ENCODE measurements around the gene TRIP11. TPM values are rescaled to one million over a fixed set of nuclear protein-coding genes. Genes with fewer than 3 reads are reported as not detected.

TRIP11 gene
- total RNA-seq, 1 donor from 2014 or later: 59.5 TPM

DNA sequence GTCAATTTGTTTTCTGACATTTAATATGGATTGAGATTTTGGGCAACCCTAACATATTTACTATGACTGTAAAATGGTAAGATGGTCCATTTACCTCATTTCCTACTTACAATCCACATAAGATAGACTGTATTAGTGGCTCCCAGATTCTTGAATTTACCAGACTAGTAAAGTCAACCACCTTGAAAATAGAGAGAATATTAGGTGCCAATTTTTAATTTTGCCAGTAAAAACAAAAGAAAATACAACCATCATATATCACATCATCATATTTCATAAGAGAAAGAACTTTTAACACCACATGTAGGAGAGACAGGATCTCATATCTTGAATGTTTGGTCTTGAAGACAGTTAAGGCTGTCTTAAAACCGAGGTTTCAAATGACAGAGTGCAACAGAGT is 84.7 kb downstream of the TRIP11 start:
- peaks cover 13% of the 10 kb centered on the region for H3K27me3 Mint-ChIP-seq
- H3K36me3 Mint-ChIP-seq (ENCODE audit: low read depth): no peaks in the 10 kb centered on the region
- POLR2A ChIA-PET: no interaction called here
- CTCF ChIA-PET: no interaction called here
- intact Hi-C loops (cut with micrococcal nuclease): no loop called here
- H3K4me1 Mint-ChIP-seq: no peaks in the 10 kb centered on the region
- ATAC-seq (ENCODE audit: low read depth): no peak
- H3K4me3 Mint-ChIP-seq: no peak overlapping the region
- no peak for DNase-seq
- TF ChIP-seq, protein P1, sequence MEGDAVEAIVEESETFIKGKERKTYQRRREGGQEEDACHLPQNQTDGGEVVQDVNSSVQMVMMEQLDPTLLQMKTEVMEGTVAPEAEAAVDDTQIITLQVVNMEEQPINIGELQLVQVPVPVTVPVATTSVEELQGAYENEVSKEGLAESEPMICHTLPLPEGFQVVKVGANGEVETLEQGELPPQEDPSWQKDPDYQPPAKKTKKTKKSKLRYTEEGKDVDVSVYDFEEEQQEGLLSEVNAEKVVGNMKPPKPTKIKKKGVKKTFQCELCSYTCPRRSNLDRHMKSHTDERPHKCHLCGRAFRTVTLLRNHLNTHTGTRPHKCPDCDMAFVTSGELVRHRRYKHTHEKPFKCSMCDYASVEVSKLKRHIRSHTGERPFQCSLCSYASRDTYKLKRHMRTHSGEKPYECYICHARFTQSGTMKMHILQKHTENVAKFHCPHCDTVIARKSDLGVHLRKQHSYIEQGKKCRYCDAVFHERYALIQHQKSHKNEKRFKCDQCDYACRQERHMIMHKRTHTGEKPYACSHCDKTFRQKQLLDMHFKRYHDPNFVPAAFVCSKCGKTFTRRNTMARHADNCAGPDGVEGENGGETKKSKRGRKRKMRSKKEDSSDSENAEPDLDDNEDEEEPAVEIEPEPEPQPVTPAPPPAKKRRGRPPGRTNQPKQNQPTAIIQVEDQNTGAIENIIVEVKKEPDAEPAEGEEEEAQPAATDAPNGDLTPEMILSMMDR (IDR thresholded peaks at IDR 0.05): no peak
- no peak overlapping the region for H3K27ac Mint-ChIP-seq
- H3K9me3 Mint-ChIP-seq: no peaks in the 10 kb centered on the region

DNA sequence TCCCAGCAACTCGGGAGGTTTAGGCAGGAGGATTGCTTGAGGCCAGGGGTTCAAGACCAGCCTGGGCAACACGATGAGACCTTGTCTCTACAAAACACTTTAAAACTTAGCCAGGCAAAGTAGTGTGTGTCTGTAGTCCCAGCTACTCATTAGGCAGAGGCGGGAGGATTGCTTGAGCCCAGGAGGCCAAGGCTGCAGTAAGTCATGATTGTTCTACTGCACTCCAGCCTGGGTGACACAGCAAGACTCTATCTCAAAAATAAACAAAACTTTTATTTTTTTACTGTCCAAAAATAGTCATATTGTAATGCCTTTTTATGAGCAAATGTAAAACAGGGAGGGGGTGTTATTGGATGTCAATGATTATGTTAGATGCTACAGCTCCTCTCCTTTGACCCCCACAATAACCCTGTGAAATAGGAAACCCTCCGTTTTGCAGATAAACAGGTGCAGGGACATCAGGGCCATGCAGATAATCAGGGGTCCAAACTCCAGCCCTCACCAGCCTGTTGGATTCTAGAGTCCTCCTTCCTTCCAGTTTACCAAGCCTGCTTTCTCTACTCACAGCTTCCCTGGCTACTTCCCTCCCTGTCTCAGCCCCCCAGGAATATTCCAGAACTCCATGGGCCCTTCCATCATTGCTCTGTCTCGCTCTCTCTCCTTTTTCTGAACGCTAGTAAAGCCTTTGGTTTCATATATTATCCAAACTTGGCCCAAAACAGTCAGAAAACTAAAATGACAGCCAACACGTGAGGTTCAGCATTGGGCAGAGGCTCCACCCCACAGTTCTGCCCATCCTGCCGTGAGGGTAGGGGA is 86.5 kb downstream of the TRIP11 start:
- intact Hi-C loops (cut with micrococcal nuclease): no loop called here
- POLR2A ChIA-PET: no interaction called here
- Mint-ChIP-seq H3K4me3 (no peak overlapping the region), H3K9me3 (no peaks in the 10 kb centered on the region), H3K27me3 (peaks cover 19% of the 10 kb centered on the region), H3K4me1 (no peaks in the 10 kb centered on the region), H3K27ac (no peak overlapping the region), H3K36me3 (ENCODE audit: low read depth) (no peaks in the 10 kb centered on the region)
- CTCF ChIA-PET: no interaction called here
- TF ChIP-seq, protein P1 (IDR thresholded peaks at IDR 0.05): no peak
- DNase-seq: no peak
- no peak for ATAC-seq (ENCODE audit: low read depth)

DNA sequence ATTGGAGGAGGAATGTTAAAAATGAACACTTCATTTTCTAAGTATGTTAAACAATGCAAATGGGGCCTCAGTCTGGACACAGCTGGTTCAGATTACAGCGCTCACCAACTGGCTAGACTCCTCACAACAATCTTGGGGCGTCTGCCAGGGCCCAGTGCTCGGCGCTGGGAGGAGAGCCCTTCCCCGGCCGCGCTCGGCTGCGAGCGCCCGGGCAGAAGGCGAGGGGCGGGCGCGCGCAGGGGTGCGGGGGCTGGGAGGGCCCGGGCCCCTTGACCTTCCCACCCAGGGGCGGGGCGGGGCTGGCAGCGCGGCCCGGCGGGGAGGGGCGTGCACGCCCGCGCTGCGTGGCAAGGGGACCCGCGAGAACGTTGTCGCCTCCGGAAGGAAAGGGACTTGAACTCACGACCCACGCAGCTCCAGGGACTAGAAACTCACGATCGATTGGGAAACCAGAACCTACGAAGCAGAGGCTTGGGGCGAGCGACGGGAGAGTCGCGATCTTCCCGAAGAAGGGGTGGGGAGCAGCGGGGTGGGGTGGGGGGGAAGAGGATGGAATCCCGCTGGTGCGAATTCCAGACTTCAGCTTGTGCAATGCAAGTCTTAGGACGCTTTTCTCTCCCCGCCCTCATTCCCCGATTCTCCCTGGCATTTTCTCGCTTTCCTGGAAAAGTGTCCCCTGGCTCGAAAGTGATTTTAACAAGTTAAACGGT is 92.2 kb downstream of the TRIP11 start, which contains the start of gene FBLN5:
TSS of gene FBLN5 (minus strand) at position 220 of the 710 bp plus-strand sequence. CDS start 465 bp downstream, outside the sequence.
- TF ChIP-seq, protein P1 (IDR thresholded peaks at IDR 0.05): no peak
- DNase-seq (no peak), ATAC-seq (ENCODE audit: low read depth) (peak; percentile 57)
- ChIA-PET POLR2A (no interaction called here), CTCF (no interaction called here)
- H3K27me3 Mint-ChIP-seq: peaks cover 44% of the 10 kb centered on the region
- H3K9me3 Mint-ChIP-seq: no peaks in the 10 kb centered on the region
- no peaks in the 10 kb centered on the region for H3K36me3 Mint-ChIP-seq (ENCODE audit: low read depth)
- peaks cover 10% of the 10 kb centered on the region for H3K4me1 Mint-ChIP-seq
- H3K27ac Mint-ChIP-seq: no peak within 1 kb of the TSS
- intact Hi-C loops (cut with micrococcal nuclease): no loop called here
- H3K4me3 Mint-ChIP-seq: peak within 1 kb of the TSS; percentile 70

DNA sequence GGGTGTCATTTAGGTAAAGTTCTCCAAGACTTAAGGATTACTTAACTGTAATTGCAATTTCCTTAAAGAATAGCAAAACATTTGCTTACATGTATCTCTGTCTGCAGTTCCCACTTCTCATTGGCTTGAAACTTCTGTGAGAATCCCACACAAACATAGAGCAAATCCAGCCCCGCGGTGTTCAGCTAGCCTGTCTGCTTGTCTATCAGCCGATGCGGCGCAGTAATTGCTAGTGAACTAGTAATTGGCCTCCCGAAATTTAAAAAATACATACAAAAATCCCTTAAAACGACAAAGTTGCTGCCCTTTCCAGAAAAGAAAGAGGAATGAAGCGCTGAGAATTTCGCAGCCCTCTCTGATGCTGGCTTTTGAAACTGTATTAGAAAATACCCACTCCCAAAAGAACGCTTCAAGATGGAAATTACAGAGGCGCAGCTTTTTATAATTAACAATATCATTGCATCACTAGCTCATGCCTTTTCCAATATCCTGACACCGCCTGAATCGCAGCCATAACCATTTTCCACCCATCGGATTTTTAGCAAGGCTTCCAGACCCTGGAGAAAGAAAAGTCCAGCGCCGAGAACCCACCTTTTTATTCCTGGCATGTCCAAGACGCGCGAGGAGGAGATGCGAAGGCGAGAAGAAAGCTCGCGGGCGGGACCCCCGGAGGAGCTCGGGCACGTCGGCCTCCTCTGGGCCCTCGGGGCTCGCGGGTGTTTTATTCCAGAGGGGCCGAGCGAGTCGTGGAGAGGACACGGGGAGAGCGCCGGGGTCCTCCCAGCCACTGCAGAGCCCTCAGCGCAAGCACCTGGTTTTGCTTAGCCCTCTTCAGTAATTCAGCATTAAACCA is 93.0 kb downstream of the TRIP11 start:
- no peaks in the 10 kb centered on the region for H3K9me3 Mint-ChIP-seq
- peaks cover 10% of the 10 kb centered on the region for H3K4me1 Mint-ChIP-seq
- no peaks in the 10 kb centered on the region for H3K36me3 Mint-ChIP-seq (ENCODE audit: low read depth)
- TF ChIP-seq, protein P1 (IDR thresholded peaks at IDR 0.05): no peak
- peak overlapping the region; percentile 70 for H3K4me3 Mint-ChIP-seq
- ChIA-PET POLR2A (no interaction called here), CTCF (no interaction called here)
- H3K27me3 Mint-ChIP-seq: peaks cover 44% of the 10 kb centered on the region
- intact Hi-C loops (cut with micrococcal nuclease): no loop called here
- H3K27ac Mint-ChIP-seq: no peak overlapping the region
- DNase-seq (no peak), ATAC-seq (ENCODE audit: low read depth) (no peak)

Measured in activated B cell treated with CpG ODN at 0.5 μM for 24 hours (primary cell).